Gastrocnemius medialis (tissue), 4 donors: Measurements from ENCODE around the gene TCP1.

Experiments used
- POLR2A ChIP-seq, 2 donors: fragments of 450-650 bp; IDR thresholded peaks; one replicate each; pipeline ENCODE4 v1.6.1; 2017; ENCODE audit warnings: antibody characterized with exemption in 2 of 2, mild to moderate bottlenecking in 2 of 2, moderate library complexity in 2 of 2
- TF ChIP-seq, protein P1 (sequence below), 5 experiments: fragments of 450-650 bp in 3 of 5; fragments of 200-600 bp in 2 of 5; sonication (generic) in 2 of 5; IDR thresholded peaks in 4 of 5; conservative IDR thresholded peaks in 1 of 5; 1 replicate in 4 of 5; 2 replicates in 1 of 5; pipeline ENCODE4 v1.5.1; 2016 to 2019; ENCODE audit warnings: antibody characterized with exemption in 5 of 5, mild to moderate bottlenecking in 3 of 5, moderate library complexity in 3 of 5

DNA sequence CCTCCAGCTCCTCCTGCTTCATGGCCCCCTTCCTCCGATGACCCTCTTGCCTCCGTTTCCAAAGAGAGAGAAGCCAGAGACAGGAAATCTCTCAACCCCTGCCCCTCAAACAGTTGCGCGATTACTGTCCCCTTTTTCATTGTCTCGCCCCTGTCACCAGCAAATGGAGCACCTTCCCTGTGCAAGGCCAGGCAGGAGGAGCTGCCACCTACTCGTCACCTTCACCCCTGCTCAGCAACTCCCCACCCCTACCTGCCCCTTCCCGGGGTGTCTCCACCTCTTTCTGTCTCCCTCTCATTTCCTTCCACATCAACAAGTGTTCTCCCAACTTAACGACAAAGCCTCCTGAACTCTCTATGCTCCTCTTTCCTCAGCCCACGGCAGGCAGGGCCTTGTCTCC lies 24.4 kb upstream of the TCP1 start:
- TF ChIP-seq, protein P1, sequence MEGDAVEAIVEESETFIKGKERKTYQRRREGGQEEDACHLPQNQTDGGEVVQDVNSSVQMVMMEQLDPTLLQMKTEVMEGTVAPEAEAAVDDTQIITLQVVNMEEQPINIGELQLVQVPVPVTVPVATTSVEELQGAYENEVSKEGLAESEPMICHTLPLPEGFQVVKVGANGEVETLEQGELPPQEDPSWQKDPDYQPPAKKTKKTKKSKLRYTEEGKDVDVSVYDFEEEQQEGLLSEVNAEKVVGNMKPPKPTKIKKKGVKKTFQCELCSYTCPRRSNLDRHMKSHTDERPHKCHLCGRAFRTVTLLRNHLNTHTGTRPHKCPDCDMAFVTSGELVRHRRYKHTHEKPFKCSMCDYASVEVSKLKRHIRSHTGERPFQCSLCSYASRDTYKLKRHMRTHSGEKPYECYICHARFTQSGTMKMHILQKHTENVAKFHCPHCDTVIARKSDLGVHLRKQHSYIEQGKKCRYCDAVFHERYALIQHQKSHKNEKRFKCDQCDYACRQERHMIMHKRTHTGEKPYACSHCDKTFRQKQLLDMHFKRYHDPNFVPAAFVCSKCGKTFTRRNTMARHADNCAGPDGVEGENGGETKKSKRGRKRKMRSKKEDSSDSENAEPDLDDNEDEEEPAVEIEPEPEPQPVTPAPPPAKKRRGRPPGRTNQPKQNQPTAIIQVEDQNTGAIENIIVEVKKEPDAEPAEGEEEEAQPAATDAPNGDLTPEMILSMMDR (IDR thresholded peaks at IDR 0.05 in 4 of 5, conservative IDR thresholded peaks at IDR 0.05 in 1 of 5) = no peak
- TF ChIP-seq POLR2A (IDR thresholded peaks at IDR 0.05) = no peak
